GM18909 (cell line): ENCODE results near the gene TAPBP.

Experiments used
- ATAC-seq: cut with Tn5 transposase; IDR thresholded peaks from one replicate; pipeline ENCODE4 v1.9.1; 2021; ENCODE audit warnings: mild to moderate bottlenecking; ENCODE audit not compliant: unreplicated experiment, poor library complexity

Gene TAPBP

GRCh38 chr6:33249732-33250630, 63.9 kb downstream of the TAPBP start:
- no peak for ATAC-seq
